Measurements from ENCODE around the gene MS4A6E. TPM values are rescaled to one million over a fixed set of nuclear protein-coding genes. Genes with fewer than 3 reads are reported as not detected.
A peak's percentile ranks its signal among the peaks of the same experiment; 100 is the strongest.

MS4A6E gene
- total and polyA plus RNA-seq, 4 donors = not detected

GRCh38 chr11:60332846-60333245 lies 5.8 kb downstream of the MS4A6E start:
- H3K27ac ChIP-seq (ENCODE audit: low read depth, low read length) = no peak overlapping the region
- no peaks in the 10 kb centered on the region for H3K27me3 ChIP-seq (ENCODE audit: control insufficient read depth, insufficient read depth, low read length)
- WGBS (ENCODE audit: insufficient coverage) = 94% methylated on average over 3 of the region's 3 CpGs
- no peaks in the 10 kb centered on the region for H3K36me3 ChIP-seq (ENCODE audit: control insufficient read depth, insufficient read depth, low read length)
- no peaks in the 10 kb centered on the region for H3K9me3 ChIP-seq (ENCODE audit: control insufficient read depth, insufficient read depth, low read length)
- no peak overlapping the region for H3K4me3 ChIP-seq (ENCODE audit: low read depth, low read length)
- no peak for DNase-seq (ENCODE audit: low read depth in 4 of 6, low spot score in 6 of 6)
- H3K4me1 ChIP-seq (ENCODE audit: control insufficient read depth, insufficient read depth, low read length) = no peaks in the 10 kb centered on the region

GRCh38 chr11:60334005-60334620 lies 7.1 kb downstream of the MS4A6E start:
- WGBS (ENCODE audit: insufficient coverage) = 40% methylated on average over 1 of the region's 2 CpGs
- peak in 3 of 6 donors; percentile 13 to 70 (median 65) for DNase-seq (ENCODE audit: low read depth in 4 of 6, low spot score in 6 of 6)
- Histone ChIP-seq H3K36me3 (ENCODE audit: control insufficient read depth, insufficient read depth, low read length) (no peaks in the 10 kb centered on the region), H3K27me3 (ENCODE audit: control insufficient read depth, insufficient read depth, low read length) (no peaks in the 10 kb centered on the region), H3K9me3 (ENCODE audit: control insufficient read depth, insufficient read depth, low read length) (no peaks in the 10 kb centered on the region), H3K4me3 (ENCODE audit: low read depth, low read length) (no peak overlapping the region), H3K27ac (ENCODE audit: low read depth, low read length) (no peak overlapping the region), H3K4me1 (ENCODE audit: control insufficient read depth, insufficient read depth, low read length) (no peaks in the 10 kb centered on the region)

- H3K4me3 ChIP-seq (ENCODE audit: low read depth, low read length) = no peak overlapping the region
- no peaks in the 10 kb centered on the region for H3K27me3 ChIP-seq (ENCODE audit: control insufficient read depth, insufficient read depth, low read length)
- H3K4me1 ChIP-seq (ENCODE audit: control insufficient read depth, insufficient read depth, low read length) = no peaks in the 10 kb centered on the region
- no peaks in the 10 kb centered on the region for H3K9me3 ChIP-seq (ENCODE audit: control insufficient read depth, insufficient read depth, low read length)
- 93% methylated on average over 2 of the region's 7 CpGs for WGBS (ENCODE audit: insufficient coverage)
- H3K36me3 ChIP-seq (ENCODE audit: control insufficient read depth, insufficient read depth, low read length) = no peaks in the 10 kb centered on the region
- H3K27ac ChIP-seq (ENCODE audit: low read depth, low read length) = no peak overlapping the region
- no peak for DNase-seq (ENCODE audit: low read depth in 4 of 6, low spot score in 6 of 6)
Observed at GRCh38 chr11:60336767-60337391, 9.8 kb downstream of the MS4A6E start.

DNA sequence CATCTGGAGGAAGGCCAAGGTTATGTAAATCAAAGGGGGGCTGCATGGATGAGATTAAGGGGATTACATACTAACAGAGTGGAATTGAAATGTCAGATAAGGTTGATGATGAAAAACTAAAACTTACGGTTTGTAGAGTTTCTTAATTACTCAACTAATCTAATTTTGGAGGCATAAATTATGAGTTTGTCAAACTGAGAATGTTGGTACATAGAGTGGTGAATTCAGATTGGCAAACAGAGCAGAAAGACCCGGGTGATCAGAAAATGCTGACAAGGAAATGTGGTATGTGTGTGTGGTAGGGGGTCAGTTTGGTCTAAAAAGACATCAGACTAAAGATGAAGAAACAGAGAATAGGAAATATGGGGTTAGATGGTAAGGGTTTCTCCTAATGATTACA lies 11.0 kb downstream of the MS4A6E start:
- no peak overlapping the region for H3K4me3 ChIP-seq (ENCODE audit: low read depth, low read length)
- no peaks in the 10 kb centered on the region for H3K9me3 ChIP-seq (ENCODE audit: control insufficient read depth, insufficient read depth, low read length)
- H3K4me1 ChIP-seq (ENCODE audit: control insufficient read depth, insufficient read depth, low read length) = no peaks in the 10 kb centered on the region
- no peaks in the 10 kb centered on the region for H3K36me3 ChIP-seq (ENCODE audit: control insufficient read depth, insufficient read depth, low read length)
- H3K27me3 ChIP-seq (ENCODE audit: control insufficient read depth, insufficient read depth, low read length) = no peaks in the 10 kb centered on the region
- no peak overlapping the region for H3K27ac ChIP-seq (ENCODE audit: low read depth, low read length)
- DNase-seq (ENCODE audit: low read depth in 4 of 6, low spot score in 6 of 6) = no peak
- WGBS (ENCODE audit: insufficient coverage) = 86% methylated on average over 1 of the region's 2 CpGs

- no peak overlapping the region for H3K4me3 ChIP-seq (ENCODE audit: low read depth, low read length)
- no peaks in the 10 kb centered on the region for H3K9me3 ChIP-seq (ENCODE audit: control insufficient read depth, insufficient read depth, low read length)
- no peaks in the 10 kb centered on the region for H3K36me3 ChIP-seq (ENCODE audit: control insufficient read depth, insufficient read depth, low read length)
- no peak for DNase-seq (ENCODE audit: low read depth in 4 of 6, low spot score in 6 of 6)
- no peaks in the 10 kb centered on the region for H3K4me1 ChIP-seq (ENCODE audit: control insufficient read depth, insufficient read depth, low read length)
- no peak overlapping the region for H3K27ac ChIP-seq (ENCODE audit: low read depth, low read length)
- H3K27me3 ChIP-seq (ENCODE audit: control insufficient read depth, insufficient read depth, low read length) = no peaks in the 10 kb centered on the region
- WGBS (ENCODE audit: insufficient coverage) = no CpG with 5 or more reads among the region's 3 CpGs
Observed at GRCh38 chr11:60339356-60339755, 12.3 kb downstream of the MS4A6E start.

- no peak for DNase-seq (ENCODE audit: low read depth in 4 of 6, low spot score in 6 of 6)
- no CpG with 5 or more reads among the region's 10 CpGs for WGBS (ENCODE audit: insufficient coverage)
- H3K36me3 ChIP-seq (ENCODE audit: control insufficient read depth, insufficient read depth, low read length) = no peaks in the 10 kb centered on the region
- H3K27me3 ChIP-seq (ENCODE audit: control insufficient read depth, insufficient read depth, low read length) = no peaks in the 10 kb centered on the region
- H3K27ac ChIP-seq (ENCODE audit: low read depth, low read length) = no peak overlapping the region
- H3K4me1 ChIP-seq (ENCODE audit: control insufficient read depth, insufficient read depth, low read length) = no peaks in the 10 kb centered on the region
- H3K4me3 ChIP-seq (ENCODE audit: low read depth, low read length) = no peak overlapping the region
- no peaks in the 10 kb centered on the region for H3K9me3 ChIP-seq (ENCODE audit: control insufficient read depth, insufficient read depth, low read length)
Observed at GRCh38 chr11:60343094-60343704, 16.1 kb downstream of the MS4A6E start.

- Histone ChIP-seq H3K36me3 (ENCODE audit: control insufficient read depth, insufficient read depth, low read length) (no peaks in the 10 kb centered on the region), H3K27me3 (ENCODE audit: control insufficient read depth, insufficient read depth, low read length) (no peaks in the 10 kb centered on the region), H3K27ac (ENCODE audit: low read depth, low read length) (no peak overlapping the region), H3K4me1 (ENCODE audit: control insufficient read depth, insufficient read depth, low read length) (no peaks in the 10 kb centered on the region), H3K9me3 (ENCODE audit: control insufficient read depth, insufficient read depth, low read length) (no peaks in the 10 kb centered on the region), H3K4me3 (ENCODE audit: low read depth, low read length) (no peak overlapping the region)
- WGBS (ENCODE audit: insufficient coverage) = no CpG with 5 or more reads among the region's 2 CpGs
- peak in 1 of 6 donors; percentile 16 for DNase-seq (ENCODE audit: low read depth in 4 of 6, low spot score in 6 of 6)
Observed at GRCh38 chr11:60344146-60344545, 17.1 kb downstream of the MS4A6E start.

DNA sequence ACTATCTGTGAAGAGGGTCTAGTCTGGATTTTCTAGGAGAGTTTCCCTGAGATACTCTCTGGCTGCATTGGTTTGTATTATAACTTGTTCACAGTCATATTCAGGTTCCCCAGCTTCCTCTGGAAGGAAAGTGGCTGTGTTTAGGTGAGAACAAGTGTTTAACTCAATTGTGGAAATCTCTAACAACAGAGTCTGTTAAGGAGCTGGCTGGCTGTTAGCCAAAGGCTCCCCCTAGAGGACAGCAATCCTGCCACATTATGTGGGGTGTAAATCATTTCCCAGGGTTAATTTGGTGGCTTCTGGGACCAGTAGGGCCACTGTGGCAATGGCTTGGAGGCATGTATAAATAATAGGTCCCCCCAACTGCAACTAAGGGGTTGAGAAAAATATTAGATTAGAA lies 18.4 kb downstream of the MS4A6E start:
- H3K9me3 ChIP-seq (ENCODE audit: control insufficient read depth, insufficient read depth, low read length) = no peaks in the 10 kb centered on the region
- H3K27ac ChIP-seq (ENCODE audit: low read depth, low read length) = no peak overlapping the region
- H3K4me1 ChIP-seq (ENCODE audit: control insufficient read depth, insufficient read depth, low read length) = no peaks in the 10 kb centered on the region
- H3K27me3 ChIP-seq (ENCODE audit: control insufficient read depth, insufficient read depth, low read length) = no peaks in the 10 kb centered on the region
- H3K4me3 ChIP-seq (ENCODE audit: low read depth, low read length) = no peak overlapping the region
- DNase-seq (ENCODE audit: low read depth in 4 of 6, low spot score in 6 of 6) = peak in 1 of 6 donors; percentile 15
- no peaks in the 10 kb centered on the region for H3K36me3 ChIP-seq (ENCODE audit: control insufficient read depth, insufficient read depth, low read length)

DNA sequence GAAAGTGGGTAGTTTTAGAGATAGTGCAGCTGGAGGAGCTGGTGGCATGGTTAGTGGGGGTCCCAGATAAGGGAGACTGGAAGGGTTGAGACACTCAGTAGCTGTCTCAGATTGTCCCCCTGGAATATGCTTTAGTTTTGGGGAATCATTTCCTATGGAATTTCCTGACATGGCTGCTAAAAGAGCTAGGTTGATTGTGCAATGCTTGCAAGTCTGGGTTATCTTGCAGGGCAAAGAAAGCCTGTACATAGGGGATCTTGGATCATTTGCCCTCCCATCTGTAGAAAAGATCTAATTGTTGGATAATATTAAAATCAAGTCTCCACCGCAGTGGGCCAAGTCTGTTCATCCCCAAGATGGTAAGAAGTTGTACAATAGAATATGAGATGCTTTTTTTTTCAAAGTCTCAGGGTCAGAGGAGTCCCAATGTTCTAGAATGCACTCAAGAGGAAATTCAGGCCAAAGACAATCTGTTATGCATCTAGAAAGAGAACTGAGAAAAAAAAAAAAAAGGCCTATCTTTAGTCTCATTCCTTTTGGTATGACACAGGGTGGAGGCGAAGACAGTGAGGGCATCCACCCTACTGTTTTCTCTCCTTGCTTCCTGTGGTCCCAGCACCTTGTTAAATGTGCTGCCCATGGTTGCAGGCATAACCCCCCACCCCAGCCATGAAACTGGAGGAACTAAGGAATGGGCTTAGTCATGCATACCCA lies 20.2 kb downstream of the MS4A6E start:
- H3K9me3 ChIP-seq (ENCODE audit: control insufficient read depth, insufficient read depth, low read length) = no peaks in the 10 kb centered on the region
- no peaks in the 10 kb centered on the region for H3K27me3 ChIP-seq (ENCODE audit: control insufficient read depth, insufficient read depth, low read length)
- 100% methylated on average over 1 of the region's 2 CpGs for WGBS (ENCODE audit: insufficient coverage)
- no peaks in the 10 kb centered on the region for H3K36me3 ChIP-seq (ENCODE audit: control insufficient read depth, insufficient read depth, low read length)
- no peak for DNase-seq (ENCODE audit: low read depth in 4 of 6, low spot score in 6 of 6)
- H3K27ac ChIP-seq (ENCODE audit: low read depth, low read length) = no peak overlapping the region
- no peak overlapping the region for H3K4me3 ChIP-seq (ENCODE audit: low read depth, low read length)
- H3K4me1 ChIP-seq (ENCODE audit: control insufficient read depth, insufficient read depth, low read length) = no peaks in the 10 kb centered on the region
